HG03066 (cell line): ENCODE data around the gene TAS2R50.
"Not testable (repeated sequence)": the region's sequence is repeated elsewhere in the genome, so short reads cannot be mapped to it uniquely, and the experiment has no call there.

Experiments used
- ATAC-seq: cut with Tn5 transposase; IDR thresholded peaks from one replicate; pipeline ENCODE4 v1.9.1; 2021; ENCODE audit warnings: low read depth; ENCODE audit not compliant: unreplicated experiment

TAS2R50 gene

GRCh38 chr12:10986812-10987211, at the start of gene TAS2R50:
TSS of gene TAS2R50 (minus strand) at chr12:10986912. CDS start at chr12:10986860, 52 bp downstream.
- no peak for ATAC-seq

GRCh38 chr12:11033959-11034358, 47.2 kb upstream of the TAS2R50 start:
- ATAC-seq: not testable (repeated sequence)

GRCh38 chr12:11031307-11031706, 44.6 kb upstream of the TAS2R50 start, which contains the start of gene TAS2R31:
TSS of gene TAS2R31 (minus strand) at chr12:11031407. CDS start at chr12:11031335, 72 bp downstream.
- no peak for ATAC-seq

GRCh38 chr12:11026118-11026517, 39.4 kb upstream of the TAS2R50 start:
- no peak for ATAC-seq

GRCh38 chr12:11023387-11023786, 36.7 kb upstream of the TAS2R50 start:
- no peak for ATAC-seq

GRCh38 chr12:11022520-11022919, 35.8 kb upstream of the TAS2R50 start, which contains the start of gene TAS2R19:
TSS of gene TAS2R19 (minus strand) at chr12:11022620. CDS start at chr12:11022571, 49 bp downstream.
- no peak for ATAC-seq

- ATAC-seq: no peak
Observed at GRCh38 chr12:11016937-11017336, 30.2 kb upstream of the TAS2R50 start.

- no peak for ATAC-seq
Observed at GRCh38 chr12:11015775-11016430, 29.2 kb upstream of the TAS2R50 start.

- ATAC-seq: no peak
Observed at GRCh38 chr12:11014234-11014633, 27.5 kb upstream of the TAS2R50 start.

GRCh38 chr12:11007608-11008007, 20.9 kb upstream of the TAS2R50 start:
- ATAC-seq: no peak

GRCh38 chr12:10998204-10998603, 11.5 kb upstream of the TAS2R50 start, which contains the start of gene TAS2R20:
TSS of gene TAS2R20 (minus strand) at chr12:10998304. CDS start at chr12:10997875, 429 bp downstream.
- ATAC-seq: no peak

- ATAC-seq: no peak
Observed at GRCh38 chr12:10994307-10994706, 7.6 kb upstream of the TAS2R50 start.

GRCh38 chr12:10989107-10989506, 2.4 kb upstream of the TAS2R50 start:
- ATAC-seq: no peak

GRCh38 chr12:10982244-10982643, 4.5 kb downstream of the TAS2R50 start:
- ATAC-seq: no peak

GRCh38 chr12:10974965-10975364, 11.7 kb downstream of the TAS2R50 start:
- ATAC-seq: no peak

GRCh38 chr12:10968765-10969456, 17.8 kb downstream of the TAS2R50 start:
- ATAC-seq: no peak

GRCh38 chr12:10967409-10967808, 19.3 kb downstream of the TAS2R50 start:
- no peak for ATAC-seq

GRCh38 chr12:10966314-10966713, 20.4 kb downstream of the TAS2R50 start:
- ATAC-seq: no peak

GRCh38 chr12:10965476-10965875, 21.2 kb downstream of the TAS2R50 start:
- ATAC-seq: no peak

GRCh38 chr12:10960211-10960610, 26.5 kb downstream of the TAS2R50 start:
- no peak for ATAC-seq

GRCh38 chr12:10959804-10960203, 26.9 kb downstream of the TAS2R50 start:
- ATAC-seq: no peak

- no peak for ATAC-seq
Observed at GRCh38 chr12:10957741-10958140, 29.0 kb downstream of the TAS2R50 start.
